Ectodermal cell (in vitro differentiated cells): ENCODE results near the gene RAB8B.

ENCODE experiments used
- H3K27ac ChIP-seq: 2 replicates; pipeline ENCODE4 v1.7.0; 2013; ENCODE audit warnings: mild to moderate bottlenecking, low read depth, low read length; ENCODE audit not compliant: insufficient read depth, poor library complexity, severe bottlenecking
- H3K27me3 ChIP-seq: 2 replicates; pipeline ENCODE4 v1.7.0; 2013; ENCODE audit warnings: mild to moderate bottlenecking, low read length; ENCODE audit not compliant: insufficient read depth, control insufficient read depth, poor library complexity, severe bottlenecking
- H3K36me3 ChIP-seq: one replicate; pipeline ENCODE4 v1.7.0; 2013; ENCODE audit warnings: low read length; ENCODE audit not compliant: control insufficient read depth, insufficient read depth
- H3K4me1 ChIP-seq: one replicate; pipeline ENCODE4 v1.7.0; 2013; ENCODE audit warnings: low read length; ENCODE audit not compliant: control insufficient read depth, insufficient read depth
- H3K4me3 ChIP-seq: 2 replicates; pipeline ENCODE4 v1.7.0; 2013; ENCODE audit warnings: low read depth, low read length, control low read depth; ENCODE audit not compliant: insufficient read depth
- H3K9me3 ChIP-seq: 2 replicates; pipeline ENCODE4 v1.7.0; 2013; ENCODE audit warnings: mild to moderate bottlenecking, low read length, moderate library complexity; ENCODE audit not compliant: control insufficient read depth
- WGBS, 2 experiments: methylation state at CpG; one replicate each; pipeline ENCODE4 v1.1.7; 2013; ENCODE audit warnings: missing lambda C conversion rate in 2 of 2; 5-methylcytosine and 5-hydroxymethylcytosine counted together

The RAB8B gene

DNA sequence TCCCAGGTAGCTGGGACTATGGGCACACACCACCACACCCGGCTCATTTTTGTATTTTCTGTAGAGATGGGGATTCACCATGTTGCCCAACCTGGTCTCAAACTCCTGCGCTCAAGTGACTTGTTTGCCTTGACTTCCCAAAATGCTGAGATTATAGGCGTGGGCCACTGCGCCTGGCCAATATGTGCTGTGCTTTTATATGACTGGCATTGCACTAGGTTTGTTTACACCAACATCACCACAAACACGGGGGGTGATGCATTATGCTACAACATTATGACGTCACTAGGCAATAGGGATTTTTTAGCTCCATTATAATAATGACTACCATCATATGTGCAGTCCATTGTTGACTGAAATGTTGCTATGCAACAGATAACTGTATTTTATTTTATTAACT, 94.9 kb downstream of the RAB8B start:
- Histone ChIP-seq H3K4me1 (no peaks in the 10 kb centered on the region), H3K36me3 (no peaks in the 10 kb centered on the region), H3K27ac (no peak overlapping the region), H3K4me3 (no peak overlapping the region), H3K27me3 (no peaks in the 10 kb centered on the region), H3K9me3 (no peaks in the 10 kb centered on the region)
- WGBS, 2 experiments, result 96% methylated on average over 5 to 6 of the region's 6 CpGs

GRCh38 chr15:63287109-63287508, 97.7 kb downstream of the RAB8B start:
- Histone ChIP-seq H3K27ac (no peak overlapping the region), H3K4me3 (no peak overlapping the region), H3K27me3 (no peaks in the 10 kb centered on the region), H3K36me3 (no peaks in the 10 kb centered on the region), H3K9me3 (no peaks in the 10 kb centered on the region), H3K4me1 (no peaks in the 10 kb centered on the region)
- WGBS, 2 experiments, result 90 to 94% methylated on average over 2 of the region's 2 CpGs

- no peaks in the 10 kb centered on the region for H3K4me1 ChIP-seq
- H3K36me3 ChIP-seq, result no peaks in the 10 kb centered on the region
- H3K4me3 ChIP-seq, result no peak overlapping the region
- H3K9me3 ChIP-seq, result no peaks in the 10 kb centered on the region
- no peaks in the 10 kb centered on the region for H3K27me3 ChIP-seq
- H3K27ac ChIP-seq, result no peak overlapping the region
- 75 to 78% methylated on average over 1 of the region's 1 CpG for WGBS, 2 experiments
Measured at GRCh38 chr15:63288342-63288741, 98.9 kb downstream of the RAB8B start.

DNA sequence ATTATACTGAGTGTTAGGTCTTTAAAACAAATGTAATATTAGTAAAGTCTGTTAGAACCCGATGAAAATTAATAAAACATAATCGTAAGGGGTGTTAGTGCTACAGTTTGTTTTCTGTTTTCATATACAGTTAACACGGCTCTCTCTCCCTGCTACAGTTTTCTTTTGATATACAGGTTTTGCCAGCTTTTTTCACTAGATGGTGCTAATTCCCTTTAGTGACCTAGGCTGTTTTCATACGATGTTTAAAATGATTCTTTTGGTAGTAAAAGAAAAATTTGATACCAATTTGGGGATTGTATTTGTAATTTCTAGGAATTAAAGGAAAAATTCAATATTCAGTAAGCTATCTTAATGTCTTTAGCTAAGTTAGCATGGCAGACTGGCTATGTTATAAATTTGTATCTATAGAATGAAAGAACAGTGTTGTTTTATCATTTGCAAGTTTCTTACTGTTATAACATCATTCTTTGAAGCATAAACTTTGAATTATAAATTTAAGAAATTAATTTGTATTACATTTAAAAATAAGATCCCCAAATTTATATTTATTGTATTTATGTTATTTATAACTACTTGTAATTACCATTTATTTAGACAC, 99.5 kb downstream of the RAB8B start:
- H3K9me3 ChIP-seq, result no peaks in the 10 kb centered on the region
- H3K4me3 ChIP-seq, result no peak overlapping the region
- WGBS, 2 experiments, result 21 to 25% methylated on average over 3 to 4 of the region's 4 CpGs
- no peaks in the 10 kb centered on the region for H3K27me3 ChIP-seq
- no peak overlapping the region for H3K27ac ChIP-seq
- no peaks in the 10 kb centered on the region for H3K36me3 ChIP-seq
- no peaks in the 10 kb centered on the region for H3K4me1 ChIP-seq

DNA sequence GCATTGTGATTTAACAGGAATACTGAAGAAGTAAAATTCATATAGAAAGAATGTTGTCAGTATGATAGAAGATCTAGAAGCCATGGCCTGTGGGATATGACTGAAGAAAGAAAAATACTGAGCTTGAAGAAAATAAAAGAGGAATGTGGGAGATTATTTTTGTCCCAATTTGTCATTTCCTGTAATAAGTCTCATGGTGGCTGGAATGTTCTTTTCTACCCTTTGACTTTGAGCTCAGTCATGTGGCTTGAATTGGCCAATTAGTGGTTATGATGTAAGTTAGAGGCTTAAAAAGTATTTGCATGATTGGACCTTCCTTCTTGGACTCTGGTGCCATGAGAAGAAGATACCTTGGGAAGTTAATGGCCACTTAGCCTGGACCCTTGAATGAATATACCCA, 102.1 kb downstream of the RAB8B start:
- no peak overlapping the region for H3K4me3 ChIP-seq
- H3K27me3 ChIP-seq, result no peaks in the 10 kb centered on the region
- no peaks in the 10 kb centered on the region for H3K9me3 ChIP-seq
- no peaks in the 10 kb centered on the region for H3K36me3 ChIP-seq
- no peaks in the 10 kb centered on the region for H3K4me1 ChIP-seq
- H3K27ac ChIP-seq, result no peak overlapping the region

DNA sequence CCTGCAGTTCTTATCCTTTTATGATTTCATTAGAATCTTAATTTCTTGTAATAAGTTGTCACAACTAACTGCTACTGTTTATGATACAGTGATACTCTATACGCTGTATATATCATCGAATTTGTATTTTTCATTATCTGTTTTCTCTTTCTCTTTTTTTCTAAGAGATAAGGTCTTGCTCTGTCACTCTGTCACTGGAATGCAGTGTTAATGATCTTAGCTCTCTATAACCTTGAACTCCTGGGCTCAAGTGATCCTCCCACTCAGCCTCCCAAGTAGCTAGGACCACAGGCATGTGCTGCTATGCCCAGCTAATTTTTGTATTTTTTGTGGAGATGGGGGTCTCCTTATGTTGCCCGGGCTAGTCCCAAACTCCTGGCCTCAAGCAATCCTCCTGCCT, 102.8 kb downstream of the RAB8B start:
- WGBS, 2 experiments, result 95 to 100% methylated on average over 3 of the region's 3 CpGs
- no peak overlapping the region for H3K27ac ChIP-seq
- H3K27me3 ChIP-seq, result no peaks in the 10 kb centered on the region
- H3K36me3 ChIP-seq, result no peaks in the 10 kb centered on the region
- no peak overlapping the region for H3K4me3 ChIP-seq
- H3K9me3 ChIP-seq, result no peaks in the 10 kb centered on the region
- H3K4me1 ChIP-seq, result no peaks in the 10 kb centered on the region

GRCh38 chr15:63292771-63293170, 103.4 kb downstream of the RAB8B start:
- no peaks in the 10 kb centered on the region for H3K9me3 ChIP-seq
- H3K27ac ChIP-seq, result no peak overlapping the region
- WGBS, 2 experiments, result 97 to 99% methylated on average over 4 of the region's 5 CpGs
- no peaks in the 10 kb centered on the region for H3K27me3 ChIP-seq
- no peak overlapping the region for H3K4me3 ChIP-seq
- H3K36me3 ChIP-seq, result no peaks in the 10 kb centered on the region
- no peaks in the 10 kb centered on the region for H3K4me1 ChIP-seq

- 91 to 100% methylated on average over 3 of the region's 3 CpGs for WGBS, 2 experiments
- no peaks in the 10 kb centered on the region for H3K4me1 ChIP-seq
Measured at GRCh38 chr15:63294359-63294758, 105.0 kb downstream of the RAB8B start.

DNA sequence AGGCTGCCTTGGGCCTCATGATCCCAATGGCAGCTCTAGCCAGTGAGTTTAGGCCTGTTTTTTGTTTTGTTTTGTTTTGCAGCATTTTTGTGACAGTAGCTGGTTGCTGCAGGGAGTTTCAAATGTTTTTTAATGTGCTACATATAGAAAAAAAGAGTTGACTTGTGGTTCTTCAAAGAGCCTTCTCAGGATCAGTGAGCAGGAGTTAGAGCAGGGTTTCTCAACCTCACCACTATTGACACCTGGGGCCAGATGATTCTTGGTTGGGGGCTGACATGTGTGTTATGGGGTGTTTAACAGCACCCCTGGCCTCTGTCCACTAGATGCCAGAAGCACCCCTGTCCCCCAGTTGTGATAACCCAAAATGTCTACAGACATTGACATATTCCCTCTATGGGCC, 105.9 kb downstream of the RAB8B start:
- Histone ChIP-seq H3K4me3 (no peak overlapping the region), H3K27ac (no peak overlapping the region), H3K27me3 (no peaks in the 10 kb centered on the region), H3K36me3 (no peaks in the 10 kb centered on the region), H3K4me1 (no peaks in the 10 kb centered on the region), H3K9me3 (no peaks in the 10 kb centered on the region)

More at GRCh38 chr15:63294359-63294758, 105.0 kb downstream of the RAB8B start:
- Histone ChIP-seq H3K9me3 (no peaks in the 10 kb centered on the region), H3K36me3 (no peaks in the 10 kb centered on the region), H3K27ac (no peak overlapping the region), H3K4me3 (no peak overlapping the region), H3K27me3 (no peaks in the 10 kb centered on the region)

- no peaks in the 10 kb centered on the region for H3K9me3 ChIP-seq
- no peak overlapping the region for H3K4me3 ChIP-seq
- H3K27ac ChIP-seq, result no peak overlapping the region
- H3K4me1 ChIP-seq, result no peaks in the 10 kb centered on the region
- H3K27me3 ChIP-seq, result no peaks in the 10 kb centered on the region
- H3K36me3 ChIP-seq, result no peaks in the 10 kb centered on the region
- WGBS, 2 experiments, result 86 to 88% methylated on average over 6 of the region's 6 CpGs
Measured at GRCh38 chr15:63296195-63296594, 106.8 kb downstream of the RAB8B start.
